GM21390 (cell line): ENCODE data around the gene USP20.

Source experiments
- ATAC-seq: cut with Tn5 transposase; IDR thresholded peaks from one replicate; pipeline ENCODE4 v1.9.1; 2021; ENCODE audit not compliant: unreplicated experiment

Gene USP20

GRCh38 chr9:129914051-129914450 is 78.8 kb downstream of the USP20 start:
- ATAC-seq = no peak

DNA sequence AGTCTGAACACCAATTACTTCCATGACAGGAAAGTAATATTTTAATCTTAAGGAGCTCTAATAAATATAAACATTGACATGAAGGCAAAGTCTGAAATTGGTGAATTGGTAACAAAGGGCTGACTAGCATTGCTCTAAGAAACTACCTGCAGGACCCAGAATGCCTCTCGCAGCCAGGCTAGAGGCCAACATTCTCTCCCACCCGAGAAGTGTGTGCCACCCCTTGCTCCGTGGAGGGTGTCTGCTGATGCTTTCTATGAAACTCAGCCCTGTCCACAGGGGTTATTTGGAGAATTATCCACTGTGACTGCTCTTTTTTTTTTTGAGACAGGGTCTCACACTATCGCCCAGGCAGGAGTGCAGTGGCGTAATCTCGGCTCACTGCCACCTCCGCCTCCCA is 81.4 kb downstream of the USP20 start:
- ATAC-seq = no peak

- no peak for ATAC-seq
Observed at GRCh38 chr9:129918296-129918950, 83.2 kb downstream of the USP20 start.

DNA sequence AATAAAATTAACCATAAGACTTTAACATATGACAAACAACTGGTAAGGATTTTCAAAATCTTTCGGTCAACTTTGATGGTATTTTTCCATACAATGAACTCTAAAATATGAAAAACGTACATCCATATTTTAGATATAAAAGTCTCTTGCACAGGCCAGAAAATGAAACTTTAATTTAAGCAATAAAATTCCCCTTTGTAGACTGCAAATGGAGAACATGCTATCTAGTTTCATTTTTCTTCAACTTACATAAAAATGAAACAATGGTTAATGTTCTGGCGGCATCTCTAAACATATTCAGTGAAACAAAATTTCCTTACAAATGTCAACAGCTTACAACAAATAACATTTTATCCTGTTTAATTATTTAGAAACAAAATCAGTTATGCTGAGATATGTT is 84.0 kb downstream of the USP20 start:
- ATAC-seq = no peak

GRCh38 chr9:129919841-129920240 is 84.6 kb downstream of the USP20 start:
- ATAC-seq = no peak

- ATAC-seq = no peak
Observed at GRCh38 chr9:129921905-129922304, 86.6 kb downstream of the USP20 start.

DNA sequence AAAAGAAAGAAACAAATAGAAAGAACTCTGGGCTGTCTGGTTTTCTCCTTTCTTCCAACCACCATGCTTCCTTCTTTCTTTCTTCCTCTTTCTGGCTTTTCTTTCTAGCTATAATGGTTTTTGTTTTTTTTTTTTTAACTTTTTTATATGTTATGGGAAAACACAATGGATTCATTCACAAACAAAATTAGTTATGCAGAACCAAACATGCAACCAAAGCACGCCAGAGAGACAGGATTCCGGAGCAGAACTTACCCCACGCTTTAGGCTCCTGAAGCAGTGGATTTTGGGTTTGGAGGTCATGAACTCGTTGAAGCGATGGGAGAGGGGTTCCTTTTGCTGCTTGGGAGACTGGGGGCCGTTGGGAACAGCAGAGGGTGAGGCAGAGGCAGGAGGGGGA is 88.3 kb downstream of the USP20 start:
- ATAC-seq = no peak

DNA sequence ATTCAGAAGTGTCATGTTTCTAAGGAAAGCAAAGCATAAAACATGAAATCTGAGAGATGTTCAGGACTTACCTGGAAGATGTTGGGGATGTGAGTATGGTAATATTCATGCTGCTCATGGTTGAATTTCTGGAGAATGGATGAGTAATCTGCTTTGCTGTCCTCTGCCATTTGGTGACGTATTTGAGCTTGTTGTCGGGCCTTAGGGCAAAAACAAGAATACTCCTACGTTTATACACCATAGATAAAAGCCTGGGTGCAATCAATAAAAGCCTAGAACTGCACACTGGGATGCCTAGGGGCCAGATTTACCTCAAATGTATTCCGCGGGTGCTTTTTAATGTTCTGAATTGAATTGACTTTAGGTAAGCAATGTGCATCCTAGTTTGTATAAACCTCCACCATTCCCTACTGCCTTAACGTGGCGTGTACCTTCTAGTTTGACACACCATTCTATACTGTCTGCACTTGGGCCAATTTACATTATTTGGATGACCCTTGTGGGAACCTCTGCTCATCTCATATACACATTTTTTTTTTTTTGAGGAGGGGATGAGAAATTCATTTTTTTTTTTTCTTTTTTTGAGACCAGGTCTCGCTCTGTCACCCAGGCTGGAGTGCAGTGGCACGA is 94.4 kb downstream of the USP20 start:
- ATAC-seq = no peak

DNA sequence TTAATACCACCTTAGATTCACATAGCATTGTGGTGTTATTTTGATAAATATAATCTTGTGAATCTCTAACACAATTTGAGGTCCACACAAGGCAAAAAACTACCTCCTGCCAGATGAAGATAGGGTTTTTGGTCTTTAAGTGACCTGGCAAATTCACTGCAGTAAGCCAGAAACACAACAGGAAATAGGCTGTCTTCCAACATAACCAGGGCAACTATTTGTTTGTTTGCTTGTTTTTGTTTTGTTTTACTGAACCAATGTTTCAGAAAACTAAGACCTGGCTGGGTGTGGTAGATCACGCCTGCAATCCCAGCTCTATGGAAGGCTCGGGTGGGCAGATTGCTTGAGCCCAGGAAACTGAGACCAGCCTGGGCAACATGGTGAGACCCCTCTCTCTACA is 95.5 kb downstream of the USP20 start:
- ATAC-seq = no peak
